Hypothalamus (tissue), 51 donors: ENCODE data around the gene ERH.

Experiments used
- DNase-seq, 51 donors: peaks; one replicate each; lab custom pipeline; 2025; lab: John Stamatoyannopoulos, UW

Gene ERH

DNA sequence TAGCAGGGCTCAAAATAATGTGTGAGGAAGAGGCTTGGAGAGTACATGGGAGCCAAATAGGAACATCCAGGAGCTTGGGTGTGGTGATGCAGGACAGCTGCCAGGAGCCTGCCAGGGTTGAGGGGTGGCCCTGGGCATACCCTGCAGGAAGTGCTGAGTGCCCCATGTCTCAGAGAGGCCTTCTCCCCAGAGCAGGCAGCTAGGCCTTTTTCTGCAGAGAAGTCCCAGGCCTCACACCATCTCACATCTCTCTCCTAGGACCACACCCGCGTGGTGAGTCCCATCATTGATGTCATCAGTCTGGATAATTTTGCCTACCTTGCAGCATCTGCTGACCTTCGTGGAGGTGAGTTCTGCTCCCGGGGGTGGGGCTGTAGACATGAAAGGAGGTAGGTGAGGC is 66.9 kb downstream of the ERH start:
- no peak for DNase-seq
